WTC11 (cell line): ENCODE results near the gene CDK6. TPM values are rescaled to one million over a fixed set of nuclear protein-coding genes. Genes with fewer than 3 reads are reported as not detected.

Source experiments
- ATAC-seq: fragments of 200-7000 bp; cut with Tn5 transposase; 2 replicates; pipeline ENCODE4 v1.10.0; 2021; ENCODE audit warnings: mild to moderate bottlenecking, moderate library complexity
- CTCF ChIA-PET: fragments of 300-600 bp; sonication (Branson Sonifier 250); formaldehyde crosslinking; loops from one replicate; lab custom pipeline; 2021; ENCODE audit warnings: antibody characterized with exemption; lab: Charles Lee
- POLR2A ChIA-PET: fragments of 350-600 bp; sonication (Branson Sonifier 250); formaldehyde crosslinking; loops from one replicate; lab custom pipeline; 2021; ENCODE audit warnings: antibody characterized with exemption; lab: Charles Lee
- DNase-seq: peaks from one replicate; pipeline ENCODE4 v3.0.0; 2021; ENCODE audit warnings: low spot score
- H3K27ac Mint-ChIP-seq: 2 replicates; pipeline ENCODE4 v1.8.0; 2021; ENCODE audit warnings: mixed read lengths
- H3K27me3 Mint-ChIP-seq: 2 replicates; pipeline ENCODE4 v1.8.0; 2021; ENCODE audit warnings: low read depth, mild to moderate bottlenecking, moderate library complexity, mixed read lengths
- H3K36me3 Mint-ChIP-seq: 2 replicates; pipeline ENCODE4 v1.8.0; 2021; ENCODE audit warnings: mixed read lengths
- H3K4me1 Mint-ChIP-seq: 2 replicates; pipeline ENCODE4 v1.8.0; 2022; ENCODE audit warnings: mixed read lengths
- H3K4me3 Mint-ChIP-seq: 2 replicates; pipeline ENCODE4 v1.8.0; 2021; ENCODE audit warnings: mild to moderate bottlenecking, moderate library complexity, mixed read lengths
- H3K9me3 Mint-ChIP-seq: 2 replicates; pipeline ENCODE4 v1.8.0; 2021; ENCODE audit warnings: mixed read lengths
- ELF4 ChIP-seq: sonication (generic); formaldehyde crosslinking; IDR thresholded peaks from 2 replicates; pipeline ENCODE4 v1.8.1; 2022; ENCODE audit warnings: low read depth, mild to moderate bottlenecking, moderate library complexity, missing genetic modification reagents
- EMX1 ChIP-seq: fragments of 250-450 bp; sonication (Bioruptor Pico); IDR thresholded peaks from 2 replicates; pipeline ENCODE4 v1.8.0; 2021; ENCODE audit warnings: mild to moderate bottlenecking
- FOXP1 ChIP-seq: sonication (generic); formaldehyde crosslinking; IDR thresholded peaks from 2 replicates; pipeline ENCODE4 v1.8.0; 2022; ENCODE audit warnings: missing genetic modification reagents, mild to moderate bottlenecking, moderate library complexity, borderline replicate concordance
- GABPB1 ChIP-seq: sonication (generic); formaldehyde crosslinking; IDR thresholded peaks from 2 replicates; pipeline ENCODE4 v1.8.1; 2023; ENCODE audit warnings: mild to moderate bottlenecking, missing genetic modification reagents
- JUN ChIP-seq: sonication (generic); formaldehyde crosslinking; IDR thresholded peaks from 2 replicates; pipeline ENCODE4 v1.8.0; 2023; ENCODE audit warnings: mild to moderate bottlenecking, missing genetic modification reagents
- KAT7 ChIP-seq: sonication (generic); formaldehyde crosslinking; IDR thresholded peaks from 2 replicates; pipeline ENCODE4 v1.8.1; 2023; ENCODE audit warnings: missing genetic modification reagents, mild to moderate bottlenecking, borderline replicate concordance
- MXD4 ChIP-seq: fragments of 250-450 bp; sonication (Bioruptor Pico); IDR thresholded peaks from 2 replicates; pipeline ENCODE4 v1.8.0; 2021; ENCODE audit warnings: mild to moderate bottlenecking, moderate library complexity, borderline replicate concordance
- TEAD1 ChIP-seq: sonication (generic); formaldehyde crosslinking; IDR thresholded peaks from 2 replicates; pipeline ENCODE4 v1.8.0; 2022; ENCODE audit warnings: mild to moderate bottlenecking, missing genetic modification reagents
- ZNF232 ChIP-seq: sonication (generic); formaldehyde crosslinking; IDR thresholded peaks from 2 replicates; pipeline ENCODE4 v1.8.0; 2022; ENCODE audit warnings: mild to moderate bottlenecking, missing genetic modification reagents
- ZNF263 ChIP-seq: sonication (generic); formaldehyde crosslinking; IDR thresholded peaks from 2 replicates; pipeline ENCODE4 v1.8.1; 2022; ENCODE audit warnings: low read depth, mild to moderate bottlenecking, moderate library complexity, missing genetic modification reagents
- ZNF396 ChIP-seq: fragments of 250-450 bp; sonication (Bioruptor Pico); IDR thresholded peaks from 2 replicates; pipeline ENCODE4 v1.8.0; 2021; ENCODE audit warnings: mild to moderate bottlenecking, moderate library complexity, borderline replicate concordance
- total RNA-seq: library from RNA; stranded (reverse); gene quantifications from 3 replicates; pipeline ENCODE4 v1.2.3, GENCODE V29; 2021
- TF ChIP-seq, protein P1 (sequence below): fragments of 250-450 bp; sonication (Bioruptor Pico); IDR thresholded peaks from 2 replicates; pipeline ENCODE4 v1.9.0; 2021; ENCODE audit warnings: moderate library complexity, mild to moderate bottlenecking, inconsistent platforms, borderline replicate concordance
- TF ChIP-seq, protein P2 (sequence below): sonication (generic); formaldehyde crosslinking; IDR thresholded peaks from 2 replicates; pipeline ENCODE4 v1.8.1; 2023; ENCODE audit warnings: mild to moderate bottlenecking, missing genetic modification reagents, moderate library complexity
- TF ChIP-seq, protein P3 (sequence below): sonication (generic); formaldehyde crosslinking; IDR thresholded peaks from 2 replicates; pipeline ENCODE4 v1.8.0; 2022; ENCODE audit warnings: mild to moderate bottlenecking, missing genetic modification reagents
- TF ChIP-seq, protein P4 (sequence below): fragments of 200-600 bp; IDR thresholded peaks from 2 replicates; pipeline ENCODE4 v1.8.0; 2022; ENCODE audit warnings: antibody characterized with exemption
- TF ChIP-seq, protein P5 (sequence below): sonication (generic); formaldehyde crosslinking; conservative IDR thresholded peaks from 2 replicates; pipeline ENCODE4 v1.8.1; 2023; ENCODE audit warnings: mild to moderate bottlenecking, low read depth, missing genetic modification reagents, moderate library complexity
- TF ChIP-seq, protein P6 (sequence below): sonication (generic); formaldehyde crosslinking; IDR thresholded peaks from 2 replicates; pipeline ENCODE4 v1.8.1; 2022; ENCODE audit warnings: missing genetic modification reagents, borderline replicate concordance
- TF ChIP-seq, protein P7 (sequence below): sonication (generic); formaldehyde crosslinking; IDR thresholded peaks from 2 replicates; pipeline ENCODE4 v1.8.0; 2023; ENCODE audit warnings: missing genetic modification reagents
- TF ChIP-seq, protein P8 (sequence below): sonication (generic); formaldehyde crosslinking; IDR thresholded peaks from 2 replicates; pipeline ENCODE4 v1.8.1; 2022; ENCODE audit warnings: mild to moderate bottlenecking, moderate library complexity, missing genetic modification reagents

Gene CDK6
- total RNA-seq, 1 experiment from 2014 or later, result 47.2 TPM

DNA sequence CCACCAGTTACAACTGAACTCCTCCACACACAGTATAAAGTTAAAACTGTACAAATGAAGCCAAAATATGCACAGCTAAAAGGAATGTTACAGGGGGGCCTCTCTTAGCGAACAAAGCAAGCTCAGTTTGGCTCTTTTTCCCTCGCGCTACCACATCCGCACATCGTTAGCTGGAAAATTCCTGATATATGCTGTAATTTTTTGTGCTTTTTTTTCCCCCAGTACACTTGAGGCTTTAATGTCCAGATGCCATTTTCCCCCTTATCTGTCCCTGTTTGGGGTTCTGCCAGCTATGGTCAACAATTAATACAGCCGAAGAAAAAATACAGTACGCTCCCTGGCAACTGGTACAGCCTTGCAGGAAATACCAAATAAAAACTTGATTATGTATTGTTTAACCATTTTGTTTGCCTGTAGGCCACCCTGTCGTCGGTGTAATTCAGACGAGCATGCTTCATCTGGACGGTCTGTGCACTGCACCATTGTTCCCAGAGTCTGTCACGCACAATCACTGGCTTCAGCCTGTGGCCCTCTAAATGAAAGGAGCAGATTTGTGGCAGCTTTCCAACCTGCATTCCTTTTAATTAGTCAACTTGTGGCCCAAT is 138.0 kb downstream of the CDK6 start:
- Mint-ChIP-seq H3K27ac (0 out of 2 replicates have a peak overlapping the region, but pooled peaks have one; percentile 5), H3K36me3 (0 out of 2 replicates have a peak, but pooled peaks cover 3% of the 10 kb centered on the region), H3K4me1 (peaks cover 42% of the 10 kb centered on the region), H3K9me3 (peaks cover 3% of the 10 kb centered on the region; the same call in 1 of the 2 replicates), H3K4me3 (no peak overlapping the region), H3K27me3 (no peaks in the 10 kb centered on the region)
- ChIA-PET CTCF (interaction anchor here (0.9 to 1.6 kb wide), 2 partner anchors 135 to 237 kb away, joined by 3 to 7 read pairs; no protein-coding TSS in a partner anchor), POLR2A (no interaction called here)
- TF ChIP-seq MXD4 (CRISPR knock-in tag) (no peak), ZNF232 (no peak), GABPB1 (no peak), KAT7 (CRISPR knock-in tag) (no peak), JUN (CRISPR knock-in tag) (no peak), EMX1 (CRISPR knock-in tag) (no peak), TEAD1 (no peak), ZNF263 (no peak)
- TF ChIP-seq, protein P1, sequence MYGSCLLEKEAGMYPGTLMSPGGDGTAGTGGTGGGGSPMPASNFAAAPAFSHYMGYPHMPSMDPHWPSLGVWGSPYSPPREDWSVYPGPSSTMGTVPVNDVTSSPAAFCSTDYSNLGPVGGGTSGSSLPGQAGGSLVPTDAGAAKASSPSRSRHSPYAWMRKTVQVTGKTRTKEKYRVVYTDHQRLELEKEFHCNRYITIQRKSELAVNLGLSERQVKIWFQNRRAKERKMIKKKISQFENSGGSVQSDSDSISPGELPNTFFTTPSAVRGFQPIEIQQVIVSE (CRISPR knock-in tag), result no peak
- TF ChIP-seq, protein P2, sequence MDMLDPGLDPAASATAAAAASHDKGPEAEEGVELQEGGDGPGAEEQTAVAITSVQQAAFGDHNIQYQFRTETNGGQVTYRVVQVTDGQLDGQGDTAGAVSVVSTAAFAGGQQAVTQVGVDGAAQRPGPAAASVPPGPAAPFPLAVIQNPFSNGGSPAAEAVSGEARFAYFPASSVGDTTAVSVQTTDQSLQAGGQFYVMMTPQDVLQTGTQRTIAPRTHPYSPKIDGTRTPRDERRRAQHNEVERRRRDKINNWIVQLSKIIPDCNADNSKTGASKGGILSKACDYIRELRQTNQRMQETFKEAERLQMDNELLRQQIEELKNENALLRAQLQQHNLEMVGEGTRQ (CRISPR knock-in tag), result no peak
- TF ChIP-seq, protein P3, sequence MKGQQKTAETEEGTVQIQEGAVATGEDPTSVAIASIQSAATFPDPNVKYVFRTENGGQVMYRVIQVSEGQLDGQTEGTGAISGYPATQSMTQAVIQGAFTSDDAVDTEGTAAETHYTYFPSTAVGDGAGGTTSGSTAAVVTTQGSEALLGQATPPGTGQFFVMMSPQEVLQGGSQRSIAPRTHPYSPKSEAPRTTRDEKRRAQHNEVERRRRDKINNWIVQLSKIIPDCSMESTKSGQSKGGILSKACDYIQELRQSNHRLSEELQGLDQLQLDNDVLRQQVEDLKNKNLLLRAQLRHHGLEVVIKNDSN (CRISPR knock-in tag), result no peak
- TF ChIP-seq, protein P4, sequence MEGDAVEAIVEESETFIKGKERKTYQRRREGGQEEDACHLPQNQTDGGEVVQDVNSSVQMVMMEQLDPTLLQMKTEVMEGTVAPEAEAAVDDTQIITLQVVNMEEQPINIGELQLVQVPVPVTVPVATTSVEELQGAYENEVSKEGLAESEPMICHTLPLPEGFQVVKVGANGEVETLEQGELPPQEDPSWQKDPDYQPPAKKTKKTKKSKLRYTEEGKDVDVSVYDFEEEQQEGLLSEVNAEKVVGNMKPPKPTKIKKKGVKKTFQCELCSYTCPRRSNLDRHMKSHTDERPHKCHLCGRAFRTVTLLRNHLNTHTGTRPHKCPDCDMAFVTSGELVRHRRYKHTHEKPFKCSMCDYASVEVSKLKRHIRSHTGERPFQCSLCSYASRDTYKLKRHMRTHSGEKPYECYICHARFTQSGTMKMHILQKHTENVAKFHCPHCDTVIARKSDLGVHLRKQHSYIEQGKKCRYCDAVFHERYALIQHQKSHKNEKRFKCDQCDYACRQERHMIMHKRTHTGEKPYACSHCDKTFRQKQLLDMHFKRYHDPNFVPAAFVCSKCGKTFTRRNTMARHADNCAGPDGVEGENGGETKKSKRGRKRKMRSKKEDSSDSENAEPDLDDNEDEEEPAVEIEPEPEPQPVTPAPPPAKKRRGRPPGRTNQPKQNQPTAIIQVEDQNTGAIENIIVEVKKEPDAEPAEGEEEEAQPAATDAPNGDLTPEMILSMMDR, result no peak
- TF ChIP-seq, protein P5, sequence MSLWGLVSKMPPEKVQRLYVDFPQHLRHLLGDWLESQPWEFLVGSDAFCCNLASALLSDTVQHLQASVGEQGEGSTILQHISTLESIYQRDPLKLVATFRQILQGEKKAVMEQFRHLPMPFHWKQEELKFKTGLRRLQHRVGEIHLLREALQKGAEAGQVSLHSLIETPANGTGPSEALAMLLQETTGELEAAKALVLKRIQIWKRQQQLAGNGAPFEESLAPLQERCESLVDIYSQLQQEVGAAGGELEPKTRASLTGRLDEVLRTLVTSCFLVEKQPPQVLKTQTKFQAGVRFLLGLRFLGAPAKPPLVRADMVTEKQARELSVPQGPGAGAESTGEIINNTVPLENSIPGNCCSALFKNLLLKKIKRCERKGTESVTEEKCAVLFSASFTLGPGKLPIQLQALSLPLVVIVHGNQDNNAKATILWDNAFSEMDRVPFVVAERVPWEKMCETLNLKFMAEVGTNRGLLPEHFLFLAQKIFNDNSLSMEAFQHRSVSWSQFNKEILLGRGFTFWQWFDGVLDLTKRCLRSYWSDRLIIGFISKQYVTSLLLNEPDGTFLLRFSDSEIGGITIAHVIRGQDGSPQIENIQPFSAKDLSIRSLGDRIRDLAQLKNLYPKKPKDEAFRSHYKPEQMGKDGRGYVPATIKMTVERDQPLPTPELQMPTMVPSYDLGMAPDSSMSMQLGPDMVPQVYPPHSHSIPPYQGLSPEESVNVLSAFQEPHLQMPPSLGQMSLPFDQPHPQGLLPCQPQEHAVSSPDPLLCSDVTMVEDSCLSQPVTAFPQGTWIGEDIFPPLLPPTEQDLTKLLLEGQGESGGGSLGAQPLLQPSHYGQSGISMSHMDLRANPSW, result no peak
- TF ChIP-seq, protein P6, sequence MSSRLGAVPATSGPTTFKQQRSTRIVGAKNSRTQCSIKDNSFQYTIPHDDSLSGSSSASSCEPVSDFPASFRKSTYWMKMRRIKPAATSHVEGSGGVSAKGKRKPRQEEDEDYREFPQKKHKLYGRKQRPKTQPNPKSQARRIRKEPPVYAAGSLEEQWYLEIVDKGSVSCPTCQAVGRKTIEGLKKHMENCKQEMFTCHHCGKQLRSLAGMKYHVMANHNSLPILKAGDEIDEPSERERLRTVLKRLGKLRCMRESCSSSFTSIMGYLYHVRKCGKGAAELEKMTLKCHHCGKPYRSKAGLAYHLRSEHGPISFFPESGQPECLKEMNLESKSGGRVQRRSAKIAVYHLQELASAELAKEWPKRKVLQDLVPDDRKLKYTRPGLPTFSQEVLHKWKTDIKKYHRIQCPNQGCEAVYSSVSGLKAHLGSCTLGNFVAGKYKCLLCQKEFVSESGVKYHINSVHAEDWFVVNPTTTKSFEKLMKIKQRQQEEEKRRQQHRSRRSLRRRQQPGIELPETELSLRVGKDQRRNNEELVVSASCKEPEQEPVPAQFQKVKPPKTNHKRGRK (CRISPR knock-in tag), result no peak
- no peak for DNase-seq
- ATAC-seq, result no peak

DNA sequence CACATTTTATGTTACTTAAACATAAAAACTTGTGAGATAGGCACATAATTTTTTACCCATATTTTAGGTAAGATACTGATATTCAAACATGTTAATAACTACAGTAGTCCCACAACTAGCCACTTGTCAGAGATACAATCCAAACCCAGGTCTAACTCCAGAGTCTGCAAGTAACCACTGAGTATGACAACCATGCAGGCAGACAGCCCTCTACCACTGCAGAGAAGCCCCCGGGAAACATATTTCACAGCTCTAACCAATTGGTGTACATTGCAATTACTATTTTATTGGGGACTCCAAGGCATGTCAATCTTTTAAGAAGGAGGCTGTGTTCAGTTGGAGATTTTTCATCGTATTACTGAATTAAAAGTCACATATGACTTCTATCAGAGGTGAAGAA is 139.0 kb downstream of the CDK6 start:
- ATAC-seq, result no peak
- CTCF ChIA-PET, result no interaction called here
- Mint-ChIP-seq H3K4me1 (peaks cover 42% of the 10 kb centered on the region), H3K27me3 (no peaks in the 10 kb centered on the region), H3K27ac (no peak overlapping the region), H3K4me3 (no peak overlapping the region), H3K9me3 (peaks cover 3% of the 10 kb centered on the region; the same call in 1 of the 2 replicates), H3K36me3 (0 out of 2 replicates have a peak, but pooled peaks cover 3% of the 10 kb centered on the region)
- POLR2A ChIA-PET, result no interaction called here
- no peak for DNase-seq
- TF ChIP-seq ELF4 (CRISPR knock-in tag) (no peak), TEAD1 (no peak), ZNF396 (CRISPR knock-in tag) (no peak), FOXP1 (CRISPR knock-in tag) (no peak)
- TF ChIP-seq, protein P4, result no peak
- TF ChIP-seq, protein P7, sequence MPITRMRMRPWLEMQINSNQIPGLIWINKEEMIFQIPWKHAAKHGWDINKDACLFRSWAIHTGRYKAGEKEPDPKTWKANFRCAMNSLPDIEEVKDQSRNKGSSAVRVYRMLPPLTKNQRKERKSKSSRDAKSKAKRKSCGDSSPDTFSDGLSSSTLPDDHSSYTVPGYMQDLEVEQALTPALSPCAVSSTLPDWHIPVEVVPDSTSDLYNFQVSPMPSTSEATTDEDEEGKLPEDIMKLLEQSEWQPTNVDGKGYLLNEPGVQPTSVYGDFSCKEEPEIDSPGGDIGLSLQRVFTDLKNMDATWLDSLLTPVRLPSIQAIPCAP, result no peak
- TF ChIP-seq, protein P8, sequence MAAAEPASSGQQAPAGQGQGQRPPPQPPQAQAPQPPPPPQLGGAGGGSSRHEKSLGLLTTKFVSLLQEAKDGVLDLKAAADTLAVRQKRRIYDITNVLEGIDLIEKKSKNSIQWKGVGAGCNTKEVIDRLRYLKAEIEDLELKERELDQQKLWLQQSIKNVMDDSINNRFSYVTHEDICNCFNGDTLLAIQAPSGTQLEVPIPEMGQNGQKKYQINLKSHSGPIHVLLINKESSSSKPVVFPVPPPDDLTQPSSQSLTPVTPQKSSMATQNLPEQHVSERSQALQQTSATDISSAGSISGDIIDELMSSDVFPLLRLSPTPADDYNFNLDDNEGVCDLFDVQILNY, result no peak
- TF ChIP-seq, protein P6 (CRISPR knock-in tag), result no peak
